Measurements from ENCODE around the gene PLOD2.

DNA sequence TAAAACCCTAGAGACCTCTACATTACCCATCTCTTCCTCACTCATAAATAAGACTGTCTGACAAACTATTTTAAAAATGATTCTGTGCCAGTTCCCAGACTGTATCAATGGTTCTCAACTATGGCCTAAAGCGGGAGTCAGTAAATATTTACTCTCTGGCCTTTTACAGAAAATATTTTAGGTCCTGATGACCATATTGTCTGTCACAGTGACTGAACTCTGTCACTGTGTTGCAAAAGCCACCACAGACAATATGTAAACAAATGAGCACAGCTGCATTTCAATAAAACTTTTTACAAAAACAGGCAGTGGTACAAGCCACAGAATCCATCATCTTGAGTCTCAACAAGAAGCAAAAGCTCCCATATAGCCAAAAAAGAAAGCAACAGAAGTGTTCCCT is 45.4 kb downstream of the PLOD2 start:
- TF ChIP-seq, protein P1, sequence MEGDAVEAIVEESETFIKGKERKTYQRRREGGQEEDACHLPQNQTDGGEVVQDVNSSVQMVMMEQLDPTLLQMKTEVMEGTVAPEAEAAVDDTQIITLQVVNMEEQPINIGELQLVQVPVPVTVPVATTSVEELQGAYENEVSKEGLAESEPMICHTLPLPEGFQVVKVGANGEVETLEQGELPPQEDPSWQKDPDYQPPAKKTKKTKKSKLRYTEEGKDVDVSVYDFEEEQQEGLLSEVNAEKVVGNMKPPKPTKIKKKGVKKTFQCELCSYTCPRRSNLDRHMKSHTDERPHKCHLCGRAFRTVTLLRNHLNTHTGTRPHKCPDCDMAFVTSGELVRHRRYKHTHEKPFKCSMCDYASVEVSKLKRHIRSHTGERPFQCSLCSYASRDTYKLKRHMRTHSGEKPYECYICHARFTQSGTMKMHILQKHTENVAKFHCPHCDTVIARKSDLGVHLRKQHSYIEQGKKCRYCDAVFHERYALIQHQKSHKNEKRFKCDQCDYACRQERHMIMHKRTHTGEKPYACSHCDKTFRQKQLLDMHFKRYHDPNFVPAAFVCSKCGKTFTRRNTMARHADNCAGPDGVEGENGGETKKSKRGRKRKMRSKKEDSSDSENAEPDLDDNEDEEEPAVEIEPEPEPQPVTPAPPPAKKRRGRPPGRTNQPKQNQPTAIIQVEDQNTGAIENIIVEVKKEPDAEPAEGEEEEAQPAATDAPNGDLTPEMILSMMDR (IDR thresholded peaks at IDR 0.05): no peak
- TF ChIP-seq, protein P2, sequence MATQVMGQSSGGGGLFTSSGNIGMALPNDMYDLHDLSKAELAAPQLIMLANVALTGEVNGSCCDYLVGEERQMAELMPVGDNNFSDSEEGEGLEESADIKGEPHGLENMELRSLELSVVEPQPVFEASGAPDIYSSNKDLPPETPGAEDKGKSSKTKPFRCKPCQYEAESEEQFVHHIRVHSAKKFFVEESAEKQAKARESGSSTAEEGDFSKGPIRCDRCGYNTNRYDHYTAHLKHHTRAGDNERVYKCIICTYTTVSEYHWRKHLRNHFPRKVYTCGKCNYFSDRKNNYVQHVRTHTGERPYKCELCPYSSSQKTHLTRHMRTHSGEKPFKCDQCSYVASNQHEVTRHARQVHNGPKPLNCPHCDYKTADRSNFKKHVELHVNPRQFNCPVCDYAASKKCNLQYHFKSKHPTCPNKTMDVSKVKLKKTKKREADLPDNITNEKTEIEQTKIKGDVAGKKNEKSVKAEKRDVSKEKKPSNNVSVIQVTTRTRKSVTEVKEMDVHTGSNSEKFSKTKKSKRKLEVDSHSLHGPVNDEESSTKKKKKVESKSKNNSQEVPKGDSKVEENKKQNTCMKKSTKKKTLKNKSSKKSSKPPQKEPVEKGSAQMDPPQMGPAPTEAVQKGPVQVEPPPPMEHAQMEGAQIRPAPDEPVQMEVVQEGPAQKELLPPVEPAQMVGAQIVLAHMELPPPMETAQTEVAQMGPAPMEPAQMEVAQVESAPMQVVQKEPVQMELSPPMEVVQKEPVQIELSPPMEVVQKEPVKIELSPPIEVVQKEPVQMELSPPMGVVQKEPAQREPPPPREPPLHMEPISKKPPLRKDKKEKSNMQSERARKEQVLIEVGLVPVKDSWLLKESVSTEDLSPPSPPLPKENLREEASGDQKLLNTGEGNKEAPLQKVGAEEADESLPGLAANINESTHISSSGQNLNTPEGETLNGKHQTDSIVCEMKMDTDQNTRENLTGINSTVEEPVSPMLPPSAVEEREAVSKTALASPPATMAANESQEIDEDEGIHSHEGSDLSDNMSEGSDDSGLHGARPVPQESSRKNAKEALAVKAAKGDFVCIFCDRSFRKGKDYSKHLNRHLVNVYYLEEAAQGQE (IDR thresholded peaks at IDR 0.05; ENCODE audit: insufficient read depth in 1 of 2, low read depth in 2 of 2, low read length in 1 of 2): no peak
- TF ChIP-seq POLR2AphosphoS5 (IDR thresholded peaks at IDR 0.05; ENCODE audit: low read depth, low read length): no peak

All from Panc1 (cell line).